D341Med (cell line): ENCODE measurements around the gene MTMR4.
"Not testable (repeated sequence)": the region's sequence is repeated elsewhere in the genome, so short reads cannot be mapped to it uniquely, and the experiment has no call there.

ENCODE experiments used
- DNase-seq: peaks from one replicate; pipeline ENCODE4 v3.0.0; 2012; ENCODE audit warnings: low spot score

Gene MTMR4

DNA sequence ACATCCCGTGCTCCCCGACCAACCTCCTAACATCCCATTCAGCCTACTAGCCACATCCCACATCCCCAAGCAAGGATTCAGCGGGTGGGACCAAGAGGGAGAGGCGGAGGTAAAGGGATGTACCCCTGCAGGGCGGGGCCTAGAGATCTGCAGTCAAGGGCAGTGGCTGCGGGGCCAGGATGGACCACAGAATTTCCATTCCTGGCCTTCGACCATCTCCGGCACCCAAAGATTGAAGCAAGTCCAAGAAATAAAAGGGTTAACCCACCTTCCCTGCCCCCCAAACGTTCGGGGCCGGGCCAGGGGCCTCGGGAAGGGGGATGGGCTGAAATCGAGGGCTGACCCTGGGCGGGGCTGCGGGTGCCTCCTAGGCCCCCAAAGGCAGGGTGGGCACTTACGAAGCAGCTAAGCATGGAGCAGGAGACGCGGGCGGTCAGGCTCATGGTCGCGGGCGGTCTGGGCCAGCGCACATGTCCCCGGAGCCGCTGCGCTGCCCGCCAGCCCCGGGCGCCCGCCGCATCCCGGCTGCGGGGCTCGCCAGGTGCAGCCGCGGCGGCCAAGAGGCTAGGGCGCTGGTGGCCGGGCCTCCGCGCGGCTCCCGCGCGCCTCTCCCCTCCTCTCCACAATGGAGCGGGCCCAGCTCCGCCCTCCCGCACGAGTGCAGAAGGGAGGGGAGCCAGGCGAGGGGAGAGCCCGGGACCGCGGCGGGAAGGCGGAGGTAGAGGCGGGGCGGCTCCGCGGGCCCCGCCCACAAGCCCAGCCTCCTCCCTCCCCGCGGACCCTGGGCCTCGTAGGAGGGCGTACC lies at the start of gene MTMR4:
Gene MTMR4, minus strand, starts transcription at position 674 of the 805 bp plus-strand sequence. Its CDS starts 231 bp downstream, at position 443.
- peak; percentile 98 for DNase-seq

DNA sequence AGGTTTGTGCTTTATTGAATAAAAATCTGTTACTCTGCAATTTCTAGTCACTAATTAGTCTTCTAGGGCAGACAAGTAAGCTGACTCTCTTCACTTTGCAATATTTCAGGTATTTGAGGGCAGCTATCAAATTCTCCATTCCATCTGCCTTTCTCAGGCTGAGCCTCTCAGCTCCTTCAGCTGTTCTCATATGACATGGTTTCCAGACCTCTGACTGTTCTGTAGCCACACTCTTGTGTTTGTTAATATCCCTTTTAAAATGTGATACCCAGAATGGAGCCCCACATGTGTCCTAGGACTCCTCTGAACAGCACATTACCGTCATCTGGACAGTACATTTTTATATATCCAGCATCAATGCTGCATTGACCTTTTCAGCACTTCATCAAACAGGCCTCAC lies 46.1 kb upstream of the MTMR4 start:
- DNase-seq = no peak

DNA sequence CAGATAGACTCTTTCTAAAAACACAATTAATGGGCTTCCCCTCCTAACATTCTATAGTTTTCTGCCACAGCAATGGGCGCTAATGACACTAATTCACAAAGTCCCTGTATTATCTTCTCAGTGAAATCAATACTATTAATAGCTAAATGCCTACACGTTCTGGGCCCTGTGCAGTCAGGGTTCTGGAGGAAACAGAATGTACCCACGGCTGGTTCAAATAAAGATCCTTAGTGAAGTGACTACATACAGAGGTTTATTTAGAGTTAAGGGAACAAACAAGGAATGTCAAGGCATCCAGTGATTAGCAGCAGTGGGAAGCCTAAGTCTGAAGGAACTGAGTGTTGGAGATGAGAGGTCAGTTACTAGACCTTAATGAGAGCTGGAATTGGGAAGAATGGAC lies 43.5 kb upstream of the MTMR4 start:
- DNase-seq = no peak

GRCh38 chr17:58556833-58557250 lies 42.4 kb upstream of the MTMR4 start:
- no peak for DNase-seq

- DNase-seq = not testable (repeated sequence)
Measured at GRCh38 chr17:58555109-58555508, 40.7 kb upstream of the MTMR4 start.

GRCh38 chr17:58541249-58541648 lies 26.8 kb upstream of the MTMR4 start:
- no peak for DNase-seq

DNA sequence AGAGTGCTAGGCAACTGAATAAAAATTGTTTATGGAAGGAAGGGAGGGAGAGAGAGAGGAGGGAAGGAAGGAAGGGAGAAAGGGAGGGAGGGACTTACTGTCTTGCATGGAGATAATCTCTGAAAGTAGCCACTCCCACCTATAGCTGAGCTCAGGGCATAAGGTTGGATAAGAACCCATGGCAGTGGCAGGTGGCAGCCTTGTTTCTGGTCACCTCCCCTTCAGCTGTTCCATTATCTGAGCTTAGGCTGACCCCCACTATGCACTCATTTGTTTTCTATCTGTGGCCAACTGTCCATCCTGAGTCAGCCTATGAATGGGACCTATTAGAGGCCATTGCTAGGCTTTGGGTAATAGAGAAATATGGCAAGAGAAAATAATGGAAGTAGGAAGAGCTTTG lies 25.3 kb upstream of the MTMR4 start:
- no peak for DNase-seq

- no peak for DNase-seq
Measured at GRCh38 chr17:58538811-58539409, 24.5 kb upstream of the MTMR4 start.

DNA sequence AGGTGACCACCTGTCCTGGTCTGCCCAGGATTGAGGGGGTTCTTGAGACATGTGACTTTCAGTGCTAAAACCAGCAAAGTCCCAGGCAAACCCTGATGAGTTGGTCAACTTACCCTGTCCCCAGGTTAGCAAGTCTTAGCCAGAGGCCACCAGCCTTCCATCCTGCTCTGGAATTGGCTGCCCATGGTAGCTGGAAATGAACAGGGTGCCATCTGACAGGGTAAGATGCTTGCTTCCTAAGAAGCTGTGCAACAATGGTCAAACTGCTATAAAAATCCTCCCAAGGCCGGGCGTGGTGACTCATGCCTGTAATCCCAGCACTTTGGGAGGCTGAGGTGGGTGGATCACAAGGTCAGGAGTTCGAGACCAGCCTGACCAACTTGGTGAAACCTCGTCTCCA lies 22.8 kb upstream of the MTMR4 start:
- no peak for DNase-seq

DNA sequence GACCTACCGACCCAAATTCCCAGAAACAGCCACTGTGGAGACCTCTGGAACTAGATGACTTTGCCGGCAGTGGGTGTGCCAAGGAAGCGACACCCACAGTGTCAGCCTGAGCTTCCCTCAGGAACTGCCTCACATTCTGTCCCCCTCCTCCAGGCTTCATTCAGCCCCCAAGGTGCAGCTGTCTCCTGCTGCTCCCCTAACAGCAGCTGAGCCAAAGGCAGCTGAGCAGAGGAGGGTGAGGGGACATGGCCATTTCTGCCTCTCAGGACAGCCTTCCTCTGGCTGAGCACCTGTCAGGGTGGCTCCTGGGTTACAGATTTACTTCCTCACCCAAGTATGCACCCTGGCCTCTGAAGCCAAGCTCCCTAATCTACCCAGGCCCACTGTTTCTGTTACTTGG lies 22.1 kb upstream of the MTMR4 start:
- no peak for DNase-seq

DNA sequence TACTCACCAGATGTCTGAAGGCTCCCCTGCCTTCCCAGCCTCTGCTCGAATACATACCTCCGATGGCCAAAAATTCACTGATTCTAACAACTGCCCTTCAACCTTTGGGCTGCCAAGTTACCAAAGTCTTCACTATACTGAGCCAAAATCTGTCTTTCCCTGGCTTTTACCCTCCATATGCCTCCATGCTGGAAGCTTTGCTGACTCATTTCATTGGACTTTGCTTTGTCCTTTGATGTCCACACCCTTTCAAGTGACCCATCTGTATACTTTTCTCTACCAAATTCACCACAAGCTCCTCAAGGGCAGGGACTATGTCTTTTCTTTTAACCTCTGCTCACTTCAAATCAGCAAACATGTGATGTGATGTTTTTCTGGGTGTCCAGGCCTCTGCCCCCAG lies 21.0 kb upstream of the MTMR4 start:
- DNase-seq = no peak

- DNase-seq = no peak
Measured at GRCh38 chr17:58534901-58535421, 20.5 kb upstream of the MTMR4 start.

- DNase-seq = no peak
Measured at GRCh38 chr17:58534331-58534730, 19.9 kb upstream of the MTMR4 start.

- DNase-seq = no peak
Measured at GRCh38 chr17:58533616-58534188, 19.3 kb upstream of the MTMR4 start.

DNA sequence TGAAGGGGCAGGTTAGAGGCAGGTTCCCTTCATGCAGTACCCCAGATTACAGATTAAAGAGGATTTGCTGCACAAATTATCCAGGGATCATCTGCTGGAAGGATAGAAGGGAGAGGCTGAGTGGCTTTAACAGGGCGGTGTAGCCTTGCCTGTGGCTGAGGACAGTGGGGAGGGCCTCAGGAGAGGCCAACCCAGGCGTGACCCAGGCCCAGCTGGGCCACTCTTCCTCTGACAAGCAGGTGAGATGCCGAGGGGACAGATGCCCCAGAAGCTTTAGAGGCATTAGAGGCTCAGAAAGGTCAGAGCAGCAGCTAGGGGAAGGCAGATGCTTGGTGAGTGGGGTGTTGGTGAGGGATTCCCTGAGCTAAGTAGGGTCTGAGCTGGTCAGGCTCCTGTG lies 18.1 kb upstream of the MTMR4 start:
- DNase-seq = peak; percentile 77

DNA sequence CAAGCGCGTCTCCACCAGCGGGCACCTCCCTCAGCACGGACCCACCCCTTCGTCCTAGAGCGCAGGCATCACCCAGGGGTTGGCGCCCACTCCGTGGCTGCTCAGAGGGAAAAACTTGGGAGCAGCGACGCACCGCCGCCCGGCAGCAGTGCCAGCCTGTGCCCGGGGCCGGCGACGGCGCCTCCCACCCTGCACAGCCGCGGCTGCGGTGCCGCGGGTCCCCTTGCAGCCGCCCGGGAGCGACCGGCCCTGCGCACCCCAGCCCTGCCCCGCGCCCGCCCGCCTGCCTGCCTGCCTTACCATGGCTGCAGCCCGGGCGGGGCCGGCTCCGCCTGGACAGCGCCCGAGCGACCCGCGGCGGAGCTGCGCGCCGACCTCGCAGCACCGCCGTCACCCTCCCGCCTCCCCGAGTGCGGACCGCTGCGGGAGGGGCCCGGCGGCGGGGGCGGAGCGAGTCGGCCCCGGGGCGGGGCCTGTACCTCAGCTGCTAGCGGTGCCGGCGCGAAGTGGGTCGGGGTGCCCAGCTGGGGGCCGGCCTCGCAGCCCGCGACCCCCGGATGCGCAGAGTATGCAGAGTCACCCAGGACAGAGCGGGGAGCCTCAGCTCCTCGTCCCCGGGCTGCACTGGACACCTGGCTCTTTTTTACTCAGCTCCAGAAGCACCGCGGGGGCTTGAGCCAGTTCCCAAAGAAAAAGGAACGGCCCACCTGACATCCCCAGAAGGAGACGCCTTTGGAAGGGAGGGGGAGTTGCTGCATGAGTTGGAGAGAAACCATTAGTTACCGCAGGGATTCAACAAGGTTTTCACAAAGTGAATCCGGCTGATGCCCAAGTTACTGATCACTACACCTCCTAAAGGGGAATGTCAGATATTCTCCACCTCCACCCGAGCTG lies 17.5 kb upstream of the MTMR4 start:
- peak; percentile 88 for DNase-seq

GRCh38 chr17:58531122-58531521 lies 16.7 kb upstream of the MTMR4 start:
- peak; percentile 79 for DNase-seq

DNA sequence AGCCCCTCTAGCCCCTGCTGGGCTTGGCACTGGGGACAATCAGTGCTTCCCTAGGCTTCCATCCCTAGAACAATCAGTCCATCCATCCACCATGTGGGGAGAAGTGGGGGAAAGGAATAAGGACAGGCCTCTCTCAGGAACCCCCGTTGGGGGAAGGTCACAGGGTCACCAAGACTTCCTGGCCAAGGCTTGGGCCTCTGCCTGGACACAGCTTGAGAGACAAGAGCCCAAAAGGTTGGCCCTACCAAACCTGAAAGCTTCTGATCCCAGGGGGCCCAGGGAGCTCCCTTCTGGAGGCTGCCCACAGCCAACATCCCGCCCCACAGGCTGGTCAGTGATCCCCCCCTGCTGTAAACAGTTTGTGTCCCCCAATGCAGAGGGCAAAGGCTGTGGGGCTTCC lies 16.2 kb upstream of the MTMR4 start:
- no peak for DNase-seq

DNA sequence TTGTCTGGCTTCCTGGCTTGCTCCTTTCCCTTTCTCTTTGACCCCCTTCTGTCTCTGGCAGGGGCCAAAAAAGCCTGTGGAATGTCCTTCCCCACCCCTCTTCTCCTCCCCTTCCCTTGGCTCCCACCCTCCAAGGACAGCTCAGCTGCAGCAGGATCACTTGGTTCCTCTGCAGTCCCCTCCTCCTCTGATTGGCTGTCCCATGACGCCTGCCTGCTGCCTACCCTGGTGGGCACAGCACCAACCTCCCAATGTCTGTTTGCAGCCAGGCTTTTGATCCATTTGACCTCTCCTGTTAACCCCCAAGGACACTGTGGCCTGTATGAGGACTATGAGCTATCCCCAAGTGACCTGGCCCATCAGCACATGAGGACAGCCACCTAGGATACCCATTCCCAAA lies 14.8 kb upstream of the MTMR4 start:
- no peak for DNase-seq

GRCh38 chr17:58528443-58528842 lies 14.0 kb upstream of the MTMR4 start:
- DNase-seq = no peak

DNA sequence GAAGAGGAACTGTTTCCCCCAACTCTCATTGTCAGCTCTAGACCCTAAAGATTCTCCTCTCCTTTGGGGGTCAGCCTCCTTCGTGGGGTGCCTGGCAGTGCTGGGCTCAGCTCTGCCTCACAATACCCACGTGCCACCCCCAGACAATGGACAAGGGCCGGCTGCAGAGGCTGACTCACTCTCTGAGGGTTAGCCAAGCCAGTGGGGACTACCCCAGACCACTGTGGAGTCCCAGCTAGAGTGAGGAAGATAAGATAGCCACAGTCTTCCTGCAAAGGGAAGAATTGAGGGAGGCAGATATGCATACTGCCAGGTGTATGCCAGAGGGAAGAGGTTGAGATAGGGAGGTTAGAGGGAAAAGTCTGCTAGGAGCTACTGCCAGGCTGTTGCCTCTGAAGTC lies 13.5 kb upstream of the MTMR4 start:
- DNase-seq = no peak

- no peak for DNase-seq
Measured at GRCh38 chr17:58527306-58527705, 12.9 kb upstream of the MTMR4 start.
